Measurements from ENCODE around the gene ASXL1. TPM values are rescaled to one million over a fixed set of nuclear protein-coding genes. Genes with fewer than 3 reads are reported as not detected.
A peak's percentile ranks its signal among the peaks of the same experiment; 100 is the strongest.

The ASXL1 gene
- total and polyA plus RNA-seq, 10 of the 15 experiments (the other 5 are each of a cell fraction or from before 2014, with no cell fraction given) = 11.0 to 87.6 (median 56.8) TPM

GRCh38 chr20:32455901-32456701 is 98.0 kb downstream of the ASXL1 start:
- DNase-seq (ENCODE audit: low read depth, low spot score) = no peak
- ATAC-seq = no peak
- WGBS (ENCODE audit: insufficient coverage, insufficient replicate concordance, low lambda C conversion rate, missing lambda C conversion rate) = 83% methylated on average over 29 of the region's 35 CpGs
- intact Hi-C loops (cut with micrococcal nuclease; ENCODE audit: unreplicated experiment) (no loop called here), in situ Hi-C loops (cut with MboI) (no loop called here)
- H4K20me1 ChIP-seq (ENCODE audit: control insufficient read depth, insufficient read depth) = no peaks in the 10 kb centered on the region
- H3K4me1 ChIP-seq (ENCODE audit: control insufficient read depth, insufficient read depth, low read length) = no peaks in the 10 kb centered on the region
- no peak for FAIRE-seq
- TF ChIP-seq SMC3 (IDR thresholded peaks at IDR 0.05; ENCODE audit: borderline replicate concordance, low read length) = no peak
- TF ChIP-seq RFX5 (IDR thresholded peaks at IDR 0.05; ENCODE audit: low read depth, low read length) = no peak
- H3K4me2 ChIP-seq (ENCODE audit: control insufficient read depth, insufficient read depth) = no peak overlapping the region
- no TSS peak for BruUV-seq (replicated peaks)
- SMC1A ChIA-PET (ENCODE audit: uncharacterized antibody, unreplicated experiment) = no interaction called here
- no peak overlapping the region for H3K4me3 ChIP-seq
- no peak overlapping the region for H3K27ac ChIP-seq (ENCODE audit: control insufficient read depth, insufficient read depth)
- H3K36me3 ChIP-seq (ENCODE audit: control insufficient read depth in 2 of 2, insufficient read depth in 2 of 2, low read length in 1 of 2) = no peaks in the 10 kb centered on the region; a peak in 1 of 4 replicates
- H3K9ac ChIP-seq (ENCODE audit: control insufficient read depth, insufficient read depth, low read length) = no peak overlapping the region
- H3K27me3 ChIP-seq (replicated peaks in 1 of 2; ENCODE audit: control insufficient read depth in 2 of 2, insufficient read depth in 2 of 2, low read length in 1 of 2) = no peaks in the 10 kb centered on the region
- POLR2A ChIA-PET = no interaction called here
- no peak overlapping the region for H2AFZ ChIP-seq (ENCODE audit: control insufficient read depth, low read depth, low read length)
- no peaks in the 10 kb centered on the region for H3K79me2 ChIP-seq (ENCODE audit: control insufficient read depth, insufficient read depth, low read length)
- H3K9me3 ChIP-seq (replicated peaks; ENCODE audit: control insufficient read depth, insufficient read depth, low read length) = no peaks in the 10 kb centered on the region
- RAD21 ChIA-PET (ENCODE audit: unreplicated experiment) = interaction anchor here (0.9 kb wide), 1 partner anchor 82 kb away, joined by 3 read pairs; no protein-coding TSS in a partner anchor
- CTCF ChIA-PET = interaction anchor here (1.4 kb wide), 1 partner anchor 365 kb away, joined by 3 read pairs; no protein-coding TSS in a partner anchor

GRCh38 chr20:32456869-32457478 is 98.8 kb downstream of the ASXL1 start:
- ChIA-PET POLR2A (no interaction called here), RAD21 (ENCODE audit: unreplicated experiment) (no interaction called here), CTCF (interaction anchor here (0.6 kb wide), 1 partner anchor 764 kb away, joined by 3 read pairs; no protein-coding TSS in a partner anchor), SMC1A (ENCODE audit: uncharacterized antibody, unreplicated experiment) (no interaction called here)
- Histone ChIP-seq H3K4me2 (ENCODE audit: control insufficient read depth, insufficient read depth) (peak overlapping the region; percentile 55), H2AFZ (ENCODE audit: control insufficient read depth, low read depth, low read length) (no peak overlapping the region; the same call in 1 of the 2 replicates), H3K9me3 (replicated peaks; ENCODE audit: control insufficient read depth, insufficient read depth, low read length) (no peaks in the 10 kb centered on the region), H3K27ac (ENCODE audit: control insufficient read depth, insufficient read depth) (no peak overlapping the region), H3K36me3 (ENCODE audit: control insufficient read depth in 2 of 2, insufficient read depth in 2 of 2, low read length in 1 of 2) (no peaks in the 10 kb centered on the region; a peak in 1 of 4 replicates), H3K27me3 (replicated peaks in 1 of 2; ENCODE audit: control insufficient read depth in 2 of 2, insufficient read depth in 2 of 2, low read length in 1 of 2) (no peaks in the 10 kb centered on the region), H3K4me1 (ENCODE audit: control insufficient read depth, insufficient read depth, low read length) (no peaks in the 10 kb centered on the region), H3K9ac (ENCODE audit: control insufficient read depth, insufficient read depth, low read length) (no peak overlapping the region), H3K79me2 (ENCODE audit: control insufficient read depth, insufficient read depth, low read length) (no peaks in the 10 kb centered on the region), H3K4me3 (no peak overlapping the region; the same call in 1 of the 2 replicates), H4K20me1 (ENCODE audit: control insufficient read depth, insufficient read depth) (no peaks in the 10 kb centered on the region)
- 25% methylated on average over 27 of the region's 36 CpGs for WGBS (ENCODE audit: insufficient coverage, insufficient replicate concordance, low lambda C conversion rate, missing lambda C conversion rate)
- FAIRE-seq (no peak), DNase-seq (ENCODE audit: low read depth, low spot score) (no peak), ATAC-seq (peak; percentile 81)
- BruUV-seq (replicated peaks) = no TSS peak
- in situ Hi-C loops (cut with MboI) (no loop called here), intact Hi-C loops (cut with micrococcal nuclease; ENCODE audit: unreplicated experiment) (no loop called here)
- TF ChIP-seq MLLT1 (IDR thresholded peaks at IDR 0.05) (no peak), GATAD2B (conservative IDR thresholded peaks at IDR 0.05; ENCODE audit: low read depth) (0 out of 2 replicates have a peak, but pooled peaks have one; percentile 43), IRF3 (IDR thresholded peaks at IDR 0.05) (no peak), ZSCAN29 (IDR thresholded peaks at IDR 0.05) (no peak), RELB (IDR thresholded peaks at IDR 0.05; ENCODE audit: low read depth) (no peak), ZBED1 (IDR thresholded peaks at IDR 0.05; ENCODE audit: borderline replicate concordance) (no peak), HCFC1 (IDR thresholded peaks at IDR 0.05; ENCODE audit: low read length) (no peak), ASH2L (IDR thresholded peaks at IDR 0.05; ENCODE audit: borderline replicate concordance, low read depth) (no peak), TCF7 (IDR thresholded peaks at IDR 0.05; ENCODE audit: borderline replicate concordance) (no peak), SMC3 (IDR thresholded peaks at IDR 0.05; ENCODE audit: borderline replicate concordance, low read length) (peak; percentile 45)
